Right lobe of liver (tissue), 6 donors: Measurements from ENCODE around the gene SMAD7. TPM values are rescaled to one million over a fixed set of nuclear protein-coding genes. Genes with fewer than 3 reads are reported as not detected.

Experiments
- ATAC-seq, 4 donors: fragments of 200-7000 bp; cut with Tn5 transposase; one replicate each; pipeline ENCODE4 v1.9.1; 2020; ENCODE audit warnings: mild to moderate bottlenecking in 4 of 4, moderate library complexity in 4 of 4
- DNase-seq, 3 donors: peaks; one replicate each; pipeline ENCODE4 v3.0.0-alpha.2; 2020
- H3K27ac ChIP-seq, 3 donors: fragments of 200-600 bp; one replicate each; pipeline ENCODE4 v1.8.0; 2022
- H3K27me3 ChIP-seq, 2 donors: fragments of 200-600 bp; one replicate each; pipeline ENCODE4 v1.8.0; 2022
- H3K36me3 ChIP-seq, 4 donors: fragments of 200-600 bp; sonication (generic) in 1 of 4; one replicate each; pipeline versions ENCODE4 v1.5.1 to v1.8.0; 2017 to 2022; ENCODE audit warnings: control low read depth in 1 of 4
- H3K4me1 ChIP-seq, 4 donors: fragments of 200-600 bp; sonication (generic) in 1 of 4; one replicate each; pipeline versions ENCODE4 v1.5.1 to v1.8.0; 2017 to 2022; ENCODE audit warnings: control low read depth in 1 of 4
- H3K4me3 ChIP-seq, 3 donors: fragments of 200-600 bp; one replicate each; pipeline ENCODE4 v1.8.0; 2022
- H3K9me3 ChIP-seq, 4 donors: fragments of 200-600 bp; sonication (generic) in 1 of 4; one replicate each; pipeline versions ENCODE4 v1.5.1 to v1.8.0; 2017 to 2022; ENCODE audit warnings: control low read depth in 1 of 4
- POLR2A ChIP-seq: fragments of 450-650 bp; IDR thresholded peaks from one replicate; pipeline ENCODE4 v1.6.1; 2017; ENCODE audit warnings: antibody characterized with exemption, mild to moderate bottlenecking
- WGBS: methylation state at CpG from one replicate; pipeline ENCODE4 v1.1.6; 2018; ENCODE audit warnings: low coverage, low lambda C conversion rate; ENCODE audit not compliant: insufficient coverage; ENCODE audit errors: missing lambda C conversion rate; 5-methylcytosine and 5-hydroxymethylcytosine counted together
- intact Hi-C, 2 donors: fragments of 100-400 bp; cut with DNase I; formaldehyde crosslinking; loops; one replicate each; pipeline versions ENCODE4 v1.11.2 to v1.14.1; 2022
- total RNA-seq, 6 experiments: library from RNA; depleted of rRNA in 2 of 6; stranded (reverse); fragments of >200 nt in 2 of 6; fragmentation: NEBNext Ultra II Directional in 3 of 6; extraction: Animal tissue kit (Norgen Biotek cat#: 25700) in 3 of 6; gene quantifications; one replicate each; pipeline versions ENCODE4 v1.1.0 to v1.2.4, GENCODE V29; 2016 to 2023
- TF ChIP-seq, protein P1 (sequence below), 4 donors: fragments of 200-600 bp in 3 of 4; fragments of 450-650 bp in 1 of 4; IDR thresholded peaks; one replicate each; pipeline versions ENCODE4 v1.5.1 to v1.8.0; 2016 to 2022; ENCODE audit warnings: antibody characterized with exemption in 4 of 4, mild to moderate bottlenecking in 2 of 4
- donor health status: DM: no; HTN: yes; CAD: no.
- donor health status: DM: no; HTN: no; CAD: no.
- donor health status: DM: no; HTN: no; CAD: no.
- donor health status: DM: no; HTN: yes; CAD: no.
- donor health status: DM: no; HTN: yes; CAD: no.

SMAD7 gene
- total RNA-seq, 6 experiments from 2014 or later, result 8.2 to 13.5 (median 11.0) TPM

DNA sequence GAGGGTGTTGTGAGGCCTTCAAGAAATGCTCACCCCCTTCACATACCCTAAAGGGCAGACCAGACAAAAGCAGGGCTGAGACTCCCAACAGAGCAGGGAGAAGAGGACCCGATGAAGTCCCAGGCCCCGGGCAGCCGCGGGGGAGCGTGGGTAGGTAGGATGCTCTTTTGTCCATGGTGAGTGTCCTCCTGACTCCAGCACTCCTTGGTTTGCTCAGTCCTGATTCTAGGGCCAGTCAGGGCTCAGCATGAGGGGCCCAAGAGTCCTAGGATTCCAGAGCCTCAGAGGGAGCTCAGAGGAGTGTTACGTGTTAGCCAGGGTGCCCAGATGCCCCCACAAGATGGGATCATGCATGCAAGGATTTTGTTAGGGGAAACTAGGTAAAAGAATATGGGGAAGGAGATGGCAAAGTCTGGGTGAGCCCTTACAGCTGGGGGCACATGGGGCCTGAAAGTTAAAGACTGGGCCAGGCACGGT is 64.8 kb downstream of the SMAD7 start:
- Histone ChIP-seq H3K27me3 (no peaks in the 10 kb centered on the region), H3K27ac (no peak overlapping the region), H3K4me1 (no peaks in the 10 kb centered on the region), H3K36me3 (no peaks in the 10 kb centered on the region), H3K4me3 (no peak overlapping the region), H3K9me3 (no peaks in the 10 kb centered on the region)
- no peak for ATAC-seq
- no peak for DNase-seq
- 100% methylated on average over 2 of the region's 7 CpGs for WGBS
- intact Hi-C loops, result no loop called here
- TF ChIP-seq POLR2A, result no peak

DNA sequence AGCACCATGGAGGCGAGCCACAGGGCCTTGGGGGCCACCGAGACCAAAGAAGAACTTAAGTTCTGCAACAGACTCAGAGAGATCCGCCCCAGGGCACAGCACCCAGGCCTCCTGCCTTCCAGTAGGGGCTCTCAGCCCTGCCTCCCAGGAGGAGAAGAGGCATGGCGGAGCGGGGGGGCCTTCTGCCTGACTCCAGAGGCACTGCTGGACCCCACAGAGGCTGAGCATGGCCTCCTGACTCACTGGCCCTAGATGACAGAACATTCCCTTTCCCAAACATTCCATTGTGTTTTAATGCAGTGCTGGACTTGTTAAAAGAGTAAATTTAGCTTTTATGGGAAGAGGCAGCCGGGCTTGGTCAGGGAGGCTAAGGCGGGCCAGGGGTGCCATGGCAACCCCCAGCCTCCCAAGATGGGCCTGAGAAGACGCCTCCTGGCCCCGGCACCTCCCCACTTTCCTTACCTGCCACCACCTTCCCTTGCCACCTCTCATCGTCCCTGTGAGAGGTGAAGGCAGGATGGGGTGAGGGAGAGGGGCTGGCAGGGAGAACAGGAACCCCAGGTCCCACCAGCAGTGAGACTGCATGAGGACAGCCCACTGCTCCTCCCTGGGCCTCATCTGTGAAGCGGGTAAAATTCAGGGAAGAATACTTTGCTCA is 65.4 kb downstream of the SMAD7 start:
- intact Hi-C loops, result no loop called here
- TF ChIP-seq, protein P1, sequence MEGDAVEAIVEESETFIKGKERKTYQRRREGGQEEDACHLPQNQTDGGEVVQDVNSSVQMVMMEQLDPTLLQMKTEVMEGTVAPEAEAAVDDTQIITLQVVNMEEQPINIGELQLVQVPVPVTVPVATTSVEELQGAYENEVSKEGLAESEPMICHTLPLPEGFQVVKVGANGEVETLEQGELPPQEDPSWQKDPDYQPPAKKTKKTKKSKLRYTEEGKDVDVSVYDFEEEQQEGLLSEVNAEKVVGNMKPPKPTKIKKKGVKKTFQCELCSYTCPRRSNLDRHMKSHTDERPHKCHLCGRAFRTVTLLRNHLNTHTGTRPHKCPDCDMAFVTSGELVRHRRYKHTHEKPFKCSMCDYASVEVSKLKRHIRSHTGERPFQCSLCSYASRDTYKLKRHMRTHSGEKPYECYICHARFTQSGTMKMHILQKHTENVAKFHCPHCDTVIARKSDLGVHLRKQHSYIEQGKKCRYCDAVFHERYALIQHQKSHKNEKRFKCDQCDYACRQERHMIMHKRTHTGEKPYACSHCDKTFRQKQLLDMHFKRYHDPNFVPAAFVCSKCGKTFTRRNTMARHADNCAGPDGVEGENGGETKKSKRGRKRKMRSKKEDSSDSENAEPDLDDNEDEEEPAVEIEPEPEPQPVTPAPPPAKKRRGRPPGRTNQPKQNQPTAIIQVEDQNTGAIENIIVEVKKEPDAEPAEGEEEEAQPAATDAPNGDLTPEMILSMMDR (IDR thresholded peaks at IDR 0.05), result no peak
- DNase-seq, result no peak
- no peaks in the 10 kb centered on the region for H3K9me3 ChIP-seq
- H3K4me3 ChIP-seq, result no peak overlapping the region
- no peak for ATAC-seq
- H3K27ac ChIP-seq, result no peak overlapping the region
- H3K27me3 ChIP-seq, result no peaks in the 10 kb centered on the region
- H3K4me1 ChIP-seq, result no peaks in the 10 kb centered on the region
- WGBS, result 91% methylated on average over 4 of the region's 11 CpGs
- no peaks in the 10 kb centered on the region for H3K36me3 ChIP-seq

DNA sequence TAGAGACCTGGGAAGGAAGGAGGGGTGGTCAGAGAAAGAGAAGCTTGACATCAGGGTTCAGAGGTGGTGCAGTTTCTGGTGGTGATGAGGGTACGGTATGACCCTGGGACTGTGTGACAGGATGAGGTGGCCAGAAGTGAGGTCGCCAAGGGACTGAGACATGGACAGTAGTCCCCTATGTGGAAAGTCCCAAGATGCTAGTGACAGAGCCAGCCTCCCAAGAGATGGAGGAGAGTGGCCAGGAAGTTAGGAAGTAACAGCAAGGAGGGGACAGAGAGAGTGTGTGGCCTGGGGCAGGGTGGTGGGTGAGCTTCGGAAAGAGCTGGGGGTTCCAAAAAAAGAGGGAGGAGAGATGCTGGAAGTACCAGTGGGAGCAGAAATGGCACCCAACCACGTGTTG is 66.0 kb downstream of the SMAD7 start:
- TF ChIP-seq, protein P1 (IDR thresholded peaks at IDR 0.05), result no peak
- no peak for TF ChIP-seq POLR2A
- intact Hi-C loops, result no loop called here
- no peak for DNase-seq
- H3K4me3 ChIP-seq, result no peak overlapping the region
- H3K27ac ChIP-seq, result no peak overlapping the region
- H3K27me3 ChIP-seq, result no peaks in the 10 kb centered on the region
- H3K9me3 ChIP-seq, result no peaks in the 10 kb centered on the region
- no peaks in the 10 kb centered on the region for H3K36me3 ChIP-seq
- ATAC-seq, result no peak
- 79% methylated on average over 4 of the region's 4 CpGs for WGBS
- no peaks in the 10 kb centered on the region for H3K4me1 ChIP-seq

DNA sequence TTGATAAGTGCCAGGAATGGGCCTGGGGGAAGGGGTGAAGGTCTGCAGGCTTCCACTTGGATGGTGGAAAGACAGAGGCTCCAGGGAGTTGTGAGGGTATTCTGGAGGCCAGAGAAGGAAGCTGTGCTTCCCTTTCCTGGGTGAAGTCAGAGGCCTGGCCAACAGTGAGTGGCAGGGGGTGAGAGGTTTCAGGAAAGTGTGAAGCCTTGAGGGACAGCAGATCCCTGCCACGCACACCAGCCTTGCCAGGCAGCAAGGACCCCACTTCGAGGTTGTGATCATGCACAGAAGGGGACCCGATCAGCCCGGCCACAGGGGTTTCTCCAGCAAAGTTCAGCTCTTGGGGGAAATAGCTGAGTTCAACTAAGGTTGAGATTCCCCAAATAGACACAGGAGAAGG is 66.5 kb downstream of the SMAD7 start:
- Histone ChIP-seq H3K9me3 (no peaks in the 10 kb centered on the region), H3K27ac (no peak overlapping the region), H3K27me3 (no peaks in the 10 kb centered on the region), H3K4me3 (no peak overlapping the region), H3K36me3 (no peaks in the 10 kb centered on the region), H3K4me1 (no peaks in the 10 kb centered on the region)
- intact Hi-C loops, result no loop called here
- DNase-seq (no peak), ATAC-seq (peak in 2 of 4 donors; percentile 16 to 17)
- no CpG with 5 or more reads among the region's 4 CpGs for WGBS
- no peak for TF ChIP-seq POLR2A
- TF ChIP-seq, protein P1 (IDR thresholded peaks at IDR 0.05), result no peak

DNA sequence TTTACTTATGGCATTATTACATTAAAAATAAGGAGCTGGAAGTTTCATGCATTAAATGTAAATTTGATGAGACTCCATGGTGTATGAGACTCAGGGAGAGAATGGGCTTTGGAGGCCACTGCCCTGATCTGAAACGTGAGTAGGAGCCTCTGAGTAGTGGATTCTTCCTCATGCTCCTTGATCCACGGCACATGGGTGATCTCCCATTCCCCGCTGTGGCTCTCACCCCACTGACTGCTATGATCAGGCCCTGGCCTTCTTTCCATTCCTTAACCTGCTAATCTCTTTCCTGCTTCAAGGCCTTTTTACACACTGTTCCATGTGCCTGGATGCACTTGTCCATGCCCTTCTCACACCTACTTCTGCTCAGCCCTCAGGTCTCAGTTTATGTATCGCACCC is 68.4 kb downstream of the SMAD7 start:
- H3K4me3 ChIP-seq, result no peak overlapping the region
- 75% methylated on average over 2 of the region's 4 CpGs for WGBS
- no peak overlapping the region for H3K27ac ChIP-seq
- DNase-seq, result no peak
- H3K27me3 ChIP-seq, result no peaks in the 10 kb centered on the region
- H3K9me3 ChIP-seq, result no peaks in the 10 kb centered on the region
- ATAC-seq, result no peak
- TF ChIP-seq, protein P1 (IDR thresholded peaks at IDR 0.05), result no peak
- no peak for TF ChIP-seq POLR2A
- no peaks in the 10 kb centered on the region for H3K36me3 ChIP-seq
- intact Hi-C loops, result no loop called here
- H3K4me1 ChIP-seq, result no peaks in the 10 kb centered on the region
